H1 (cell line): ENCODE measurements around the gene GXYLT2. TPM values are rescaled to one million over a fixed set of nuclear protein-coding genes. Genes with fewer than 3 reads are reported as not detected.

Experiments used
- CTCF ChIA-PET: fragments of 300-600 bp; sonication (Branson Sonifier 250); formaldehyde crosslinking; loops from one replicate; lab custom pipeline; 2021; ENCODE audit not compliant: partially characterized antibody; lab: Charles Lee
- POLR2A ChIA-PET: fragments of 300-600 bp; sonication (Branson Sonifier 250); formaldehyde crosslinking; loops from one replicate; lab custom pipeline; 2021; ENCODE audit warnings: inconsistent platforms; ENCODE audit not compliant: partially characterized antibody; lab: Charles Lee
- DNase-seq, 2 experiments: peaks; one replicate each; pipeline versions ENCODE4 v3.0.0 to v3.0.0-alpha.2; 2010 to 2022; ENCODE audit warnings: low spot score in 2 of 2, low read depth in 1 of 2, mixed read lengths in 1 of 2
- FAIRE-seq: peaks from 2 replicates; lab custom pipeline; 2011; peaks lifted over from hg19 to GRCh38; lab: Jason Lieb, UNC
- H2AFZ ChIP-seq: 2 replicates; pipeline ENCODE4 v1.8.1; 2012; ENCODE audit warnings: low read length, inconsistent platforms
- H2AK5ac ChIP-seq: 2 replicates; pipeline ENCODE4 v1.6.1; 2013; ENCODE audit warnings: low read depth, low read length
- H2BK120ac ChIP-seq: replicated peaks from 2 replicates; pipeline ENCODE3; 2013; ENCODE audit warnings: low read depth, low read length, inconsistent platforms
- H2BK12ac ChIP-seq: 2 replicates; pipeline ENCODE4 v1.6.1; 2013; ENCODE audit warnings: low read depth, low read length
- H2BK15ac ChIP-seq: 2 replicates; pipeline ENCODE4 v1.6.1; 2013; ENCODE audit warnings: low read length
- H2BK20ac ChIP-seq: 2 replicates; pipeline ENCODE4 v1.6.1; 2013; ENCODE audit warnings: low read length
- H2BK5ac ChIP-seq: 2 replicates; pipeline ENCODE4 v1.6.1; 2013; ENCODE audit warnings: low read depth, low read length
- H3K14ac ChIP-seq: 2 replicates; pipeline ENCODE4 v1.6.1; 2013; ENCODE audit warnings: inconsistent platforms; ENCODE audit not compliant: insufficient read length
- H3K18ac ChIP-seq: 2 replicates; pipeline ENCODE4 v1.6.1; 2013; ENCODE audit warnings: low read length; ENCODE audit errors: extremely low read depth
- H3K23ac ChIP-seq: 2 replicates; pipeline ENCODE4 v1.6.1; 2013; ENCODE audit warnings: inconsistent platforms; ENCODE audit not compliant: insufficient read length
- H3K23me2 ChIP-seq: 2 replicates; pipeline ENCODE4 v1.6.1; 2013; ENCODE audit warnings: low read depth, low read length
- H3K27ac ChIP-seq: 2 replicates; pipeline ENCODE4 v1.6.1; 2011; ENCODE audit warnings: low read depth, low read length, inconsistent platforms
- H3K27me3 ChIP-seq, 4 experiments: replicated peaks in 1 of 4; 1 replicate in 1 of 4; 2 replicates in 3 of 4; pipeline versions ENCODE4 v1.6.1 to v1.8.1; 2011 to 2013; ENCODE audit warnings: low read length in 3 of 4, mild to moderate bottlenecking in 3 of 4, inconsistent platforms in 2 of 4, mixed read lengths in 2 of 4, moderate library complexity in 1 of 4; ENCODE audit not compliant: control insufficient read depth in 3 of 4, insufficient read depth in 3 of 4; ENCODE audit errors: extremely low read depth in 1 of 4
- H3K36me3 ChIP-seq, 4 experiments: 2 replicates each; pipeline versions ENCODE4 v1.6.1 to v1.8.1; 2011 to 2013; ENCODE audit warnings: mild to moderate bottlenecking in 4 of 4, low read length in 3 of 4, moderate library complexity in 2 of 4, control low read depth in 1 of 4, inconsistent platforms in 1 of 4; ENCODE audit not compliant: insufficient read depth in 4 of 4, control insufficient read depth in 2 of 4
- H3K4ac ChIP-seq: replicated peaks from 2 replicates; pipeline ENCODE3; 2013; ENCODE audit warnings: low read length, low read depth, mixed read lengths, inconsistent platforms; ENCODE audit not compliant: insufficient read length
- H3K4me1 ChIP-seq, 4 experiments: replicated peaks in 1 of 4; 1 replicate in 1 of 4; 2 replicates in 3 of 4; pipeline versions ENCODE4 v1.6.1 to v1.8.1; 2011 to 2013; ENCODE audit warnings: low read length in 3 of 4, inconsistent platforms in 2 of 4, mixed read lengths in 1 of 4; ENCODE audit not compliant: insufficient read depth in 4 of 4, control insufficient read depth in 3 of 4
- H3K4me2 ChIP-seq, 2 experiments: 2 replicates each; pipeline versions ENCODE4 v1.6.1 to v1.8.1; 2011 to 2013; ENCODE audit warnings: low read depth in 2 of 2, low read length in 2 of 2, control low read depth in 1 of 2, inconsistent platforms in 1 of 2, mild to moderate bottlenecking in 1 of 2; ENCODE audit not compliant: insufficient read depth in 1 of 2
- H3K4me3 ChIP-seq, 4 experiments: fragments of 200-600, 300-600 bp in 1 of 4; sonication (generic), shearing (Covaris generic), sonication (Bioruptor Twin) in 1 of 4; 2 replicates each; pipeline versions ENCODE4 v1.5.1 to v1.8.1; 2011 to 2016; ENCODE audit warnings: low read length in 4 of 4, low read depth in 3 of 4, control low read depth in 2 of 4, inconsistent platforms in 2 of 4, mild to moderate bottlenecking in 2 of 4, mixed read lengths in 1 of 4, moderate library complexity in 1 of 4; ENCODE audit not compliant: insufficient read depth in 2 of 4; ENCODE audit errors: extremely low read depth in 1 of 4
- H3K56ac ChIP-seq: replicated peaks from 2 replicates; pipeline ENCODE3; 2013; ENCODE audit warnings: low read depth, mild to moderate bottlenecking, mixed read lengths, low read length, inconsistent platforms; ENCODE audit not compliant: insufficient read length
- H3K79me1 ChIP-seq: 2 replicates; pipeline ENCODE4 v1.6.1; 2013; ENCODE audit warnings: low read depth, low read length, control low read depth
- H3K79me2 ChIP-seq, 2 experiments: 2 replicates each; pipeline versions ENCODE4 v1.6.1 to v1.8.1; 2012 to 2013; ENCODE audit warnings: low read length in 2 of 2, mild to moderate bottlenecking in 2 of 2, inconsistent platforms in 1 of 2; ENCODE audit not compliant: insufficient read depth in 2 of 2, control insufficient read depth in 1 of 2
- H3K9ac ChIP-seq, 4 experiments: replicated peaks in 1 of 4; 1 replicate in 1 of 4; 2 replicates in 3 of 4; pipeline versions ENCODE4 v1.6.1 to v1.8.1; 2011 to 2013; ENCODE audit warnings: low read depth in 3 of 4, low read length in 3 of 4, control low read depth in 2 of 4, mild to moderate bottlenecking in 2 of 4, moderate library complexity in 2 of 4, inconsistent platforms in 1 of 4; ENCODE audit errors: extremely low read depth in 1 of 4
- H3K9me3 ChIP-seq, 2 experiments: 2 replicates each; pipeline versions ENCODE4 v1.6.1 to v1.8.1; 2012 to 2013; ENCODE audit warnings: mild to moderate bottlenecking in 2 of 2, moderate library complexity in 2 of 2, control low read depth in 1 of 2, inconsistent platforms in 1 of 2, low read depth in 1 of 2, low read length in 1 of 2, mixed read lengths in 1 of 2; ENCODE audit not compliant: insufficient read depth in 2 of 2
- H4K20me1 ChIP-seq, 2 experiments: replicated peaks in 1 of 2; 2 replicates each; pipeline versions ENCODE3 to v1.8.1; 2011 to 2013; ENCODE audit warnings: inconsistent platforms in 2 of 2, low read length in 2 of 2, mild to moderate bottlenecking in 1 of 2; ENCODE audit not compliant: insufficient read depth in 2 of 2, control insufficient read depth in 1 of 2
- H4K5ac ChIP-seq: 2 replicates; pipeline ENCODE4 v1.6.1; 2013; ENCODE audit warnings: low read length, low read depth, mixed read lengths, inconsistent platforms; ENCODE audit not compliant: insufficient read length
- H4K8ac ChIP-seq: 2 replicates; pipeline ENCODE4 v1.8.0; 2013; ENCODE audit warnings: mild to moderate bottlenecking, moderate library complexity, low read length, inconsistent platforms; ENCODE audit not compliant: insufficient read depth; ENCODE audit errors: extremely low read depth
- H4K91ac ChIP-seq: replicated peaks from 2 replicates; pipeline ENCODE3; 2013; ENCODE audit warnings: low read length, mixed read lengths, inconsistent platforms; ENCODE audit not compliant: insufficient read length
- CBX8 ChIP-seq: fragments of 300-800, 300-1000 bp; sonication (generic); IDR thresholded peaks from 2 replicates; pipeline ENCODE4 v1.7.1; 2016; ENCODE audit warnings: low read depth, low read length, borderline replicate concordance
- CHD1 ChIP-seq: IDR thresholded peaks from 2 replicates; pipeline ENCODE4 v1.6.1; 2012; ENCODE audit warnings: low read depth, low read length, improper control_type of control experiment
- CREB1 ChIP-seq: IDR thresholded peaks from 2 replicates; pipeline ENCODE4 v1.6.1; 2012; ENCODE audit warnings: inconsistent platforms
- EGR1 ChIP-seq: IDR thresholded peaks from 2 replicates; pipeline ENCODE4 v1.6.1; 2011; ENCODE audit warnings: low read depth, low read length, borderline replicate concordance
- HDAC2 ChIP-seq, 2 experiments: fragments of 300-600 bp in 1 of 2; sonication (generic) in 1 of 2; IDR thresholded peaks; 2 replicates each; pipeline ENCODE4 v1.6.1; 2011 to 2012; ENCODE audit warnings: low read depth in 2 of 2, low read length in 2 of 2, mild to moderate bottlenecking in 2 of 2, moderate library complexity in 2 of 2, borderline replicate concordance in 1 of 2, inconsistent platforms in 1 of 2
- POLR2AphosphoS5 ChIP-seq: IDR thresholded peaks from 2 replicates; pipeline ENCODE4 v1.6.1; 2011; ENCODE audit warnings: low read depth, low read length
- POU5F1 ChIP-seq: IDR thresholded peaks from 2 replicates; pipeline ENCODE4 v1.6.1; 2011; ENCODE audit warnings: low read depth, mild to moderate bottlenecking, low read length, moderate library complexity
- SIX5 ChIP-seq: IDR thresholded peaks from 2 replicates; pipeline ENCODE4 v1.6.1; 2011; ENCODE audit warnings: mild to moderate bottlenecking, low read depth, low read length
- SP4 ChIP-seq: IDR thresholded peaks from 2 replicates; pipeline ENCODE4 v1.6.1; 2012; ENCODE audit warnings: low read length, inconsistent platforms
- TBP ChIP-seq: IDR thresholded peaks from 2 replicates; pipeline ENCODE4 v1.6.1; 2011; ENCODE audit warnings: low read depth, low read length, improper control_type of control experiment
- TEAD4 ChIP-seq: IDR thresholded peaks from 2 replicates; pipeline ENCODE4 v1.6.1; 2012; ENCODE audit warnings: low read depth, low read length, inconsistent platforms, mixed read lengths
- WGBS, 2 experiments: shearing (Covaris generic) in 1 of 2; methylation state at CpG; one replicate each; pipeline versions ENCODE4 v1.1.6 to v1.1.7; 2013 to 2015; ENCODE audit warnings: low lambda C conversion rate in 2 of 2, mixed read lengths in 2 of 2, inconsistent platforms in 1 of 2, low coverage in 1 of 2, missing lambda C conversion rate in 1 of 2; ENCODE audit not compliant: insufficient replicate concordance in 2 of 2, insufficient coverage in 1 of 2, insufficient read length in 1 of 2; ENCODE audit errors: extremely low coverage in 1 of 2, missing lambda C conversion rate in 1 of 2; 5-methylcytosine and 5-hydroxymethylcytosine counted together
- polyA plus RNA-seq, 7 experiments: library from polyadenylated mRNA; depleted of rRNA in 3 of 7; stranded (reverse) in 5 of 7; unstranded in 2 of 7; fragments of >200 nt in 5 of 7; fragments of 200-250 nt in 2 of 7; gene quantifications; 1 replicate in 5 of 7; 2 replicates in 1 of 7; 4 replicates in 1 of 7; pipeline versions ENCODE4 v1.2.1 to v1.2.3, GENCODE V29; 2011 to 2013; ENCODE audit warnings: missing spikeins in 2 of 7, mixed read lengths in 2 of 7
- total RNA-seq: library from RNA; stranded (reverse); fragmentation: NEBNext Ultra II Directional; extraction: Animal tissue kit (Norgen Biotek cat#: 25700); gene quantifications from 2 replicates; pipeline ENCODE4 v1.2.1, GENCODE V29; 2021
- TF ChIP-seq, protein P1 (sequence below): IDR thresholded peaks from 2 replicates; pipeline ENCODE4 v1.6.1; 2012; ENCODE audit warnings: inconsistent platforms

Gene GXYLT2
- total and polyA plus RNA-seq, 2 of the 8 experiments (the other 6 are each of a cell fraction or from before 2014, with no cell fraction given): 1.8 to 5.6 TPM

DNA sequence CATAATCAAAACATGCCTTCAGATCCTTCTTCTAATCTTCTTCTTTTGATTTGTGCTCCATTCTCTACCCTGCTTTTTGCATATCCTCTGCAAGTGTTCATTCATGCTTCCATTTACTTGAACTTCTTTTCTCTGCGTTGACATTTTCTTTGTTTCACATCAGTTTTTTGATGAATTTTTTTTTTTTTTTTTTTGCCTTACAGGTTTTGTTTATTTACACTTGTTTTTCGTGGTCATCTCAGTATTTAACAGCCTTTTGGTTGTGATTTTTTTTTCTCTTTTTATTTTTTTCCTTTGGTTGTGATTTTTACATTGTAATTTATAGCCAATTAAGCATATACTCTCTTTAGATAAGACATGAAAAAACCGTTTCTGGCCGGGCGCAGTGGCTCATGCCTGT, 27.8 kb upstream of the GXYLT2 start:
- 89% methylated on average over 4 of the region's 5 CpGs; no CpG with 5 or more reads in 1 of the 2 experiments for WGBS, 2 experiments

More for the DNA sequence above, 27.8 kb upstream of the GXYLT2 start:
- TF ChIP-seq SP4 (no peak), POLR2AphosphoS5 (no peak), CBX8 (no peak), CREB1 (no peak), HDAC2 (IDR thresholded peaks at IDR 0.05; ENCODE audit: borderline replicate concordance in 1 of 2, low read depth in 2 of 2, low read length in 2 of 2) (no peak), TBP (no peak), EGR1 (no peak), CHD1 (no peak), TEAD4 (no peak), POU5F1 (no peak), SIX5 (no peak)
- TF ChIP-seq, protein P1, sequence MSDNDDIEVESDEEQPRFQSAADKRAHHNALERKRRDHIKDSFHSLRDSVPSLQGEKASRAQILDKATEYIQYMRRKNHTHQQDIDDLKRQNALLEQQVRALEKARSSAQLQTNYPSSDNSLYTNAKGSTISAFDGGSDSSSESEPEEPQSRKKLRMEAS: no peak
- Histone ChIP-seq H3K23ac (no peak overlapping the region), H2AFZ (no peak overlapping the region), H2BK15ac (no peak overlapping the region), H2BK20ac (no peak overlapping the region), H3K56ac (no peak overlapping the region), H3K4ac (no peak overlapping the region), H4K8ac (no peak overlapping the region), H3K36me3 (no peaks in the 10 kb centered on the region), H3K18ac (no peak overlapping the region), H2BK12ac (no peak overlapping the region), H3K27me3 (no peaks in the 10 kb centered on the region), H3K79me2 (no peaks in the 10 kb centered on the region), H3K79me1 (no peaks in the 10 kb centered on the region), H3K9ac (no peak overlapping the region), H2BK5ac (no peak overlapping the region), H3K9me3 (no peaks in the 10 kb centered on the region), H3K23me2 (no peaks in the 10 kb centered on the region), H3K4me2 (no peak overlapping the region), H3K4me1 (no peaks in the 10 kb centered on the region), H2BK120ac (no peak overlapping the region), H3K27ac (no peak overlapping the region), H2AK5ac (no peak overlapping the region), H3K14ac (no peak overlapping the region), H4K20me1 (no peaks in the 10 kb centered on the region), H4K5ac (no peak overlapping the region), H4K91ac (no peak overlapping the region), H3K4me3 (no peak overlapping the region)
- no peak for DNase-seq
- ChIA-PET CTCF (interaction anchor here (0.7 to 2.1 kb wide), 4 partner anchors 9 to 34 kb away, joined by 3 to 9 read pairs (median 4); no protein-coding TSS in a partner anchor), POLR2A (no interaction called here)
- FAIRE-seq: no peak
